Measurements from ENCODE around the gene NKAIN2. TPM values are rescaled to one million over a fixed set of nuclear protein-coding genes. Genes with fewer than 3 reads are reported as not detected.

The NKAIN2 gene
- total and polyA plus RNA-seq, 8 donors: 9.5 to 23.4 (median 18.9) TPM; not detected in 2

- no peak for TF ChIP-seq CTCF (IDR thresholded peaks at IDR 0.05)
- Histone ChIP-seq H3K36me3 (no peaks in the 10 kb centered on the region), H3K4me1 (no peaks in the 10 kb centered on the region), H3K4me3 (no peak overlapping the region), H3K9me3 (no peaks in the 10 kb centered on the region), H3K27me3 (no peaks in the 10 kb centered on the region), H3K27ac (no peak overlapping the region)
- DNase-seq: no peak
- intact Hi-C loops (cut with DNase I): no loop called here
- ATAC-seq: no peak
These were observed 718.7 kb downstream of the NKAIN2 start for GRCh38 chr6:124522335-124522734.

GRCh38 chr6:124524491-124525200 lies 721.0 kb downstream of the NKAIN2 start:
- no peaks in the 10 kb centered on the region for H3K4me1 ChIP-seq
- no peaks in the 10 kb centered on the region for H3K36me3 ChIP-seq
- no peak overlapping the region for H3K27ac ChIP-seq
- ATAC-seq: no peak
- H3K9me3 ChIP-seq: no peaks in the 10 kb centered on the region
- no peak for DNase-seq
- no peaks in the 10 kb centered on the region for H3K27me3 ChIP-seq
- TF ChIP-seq CTCF (IDR thresholded peaks at IDR 0.05): no peak
- intact Hi-C loops (cut with DNase I): no loop called here
- H3K4me3 ChIP-seq: no peak overlapping the region

- ATAC-seq: no peak
- Histone ChIP-seq H3K4me3 (no peak overlapping the region), H3K27me3 (no peaks in the 10 kb centered on the region), H3K27ac (no peak overlapping the region), H3K4me1 (no peaks in the 10 kb centered on the region), H3K36me3 (no peaks in the 10 kb centered on the region), H3K9me3 (no peaks in the 10 kb centered on the region)
- no peak for TF ChIP-seq CTCF (IDR thresholded peaks at IDR 0.05)
- intact Hi-C loops (cut with DNase I): no loop called here
- DNase-seq: no peak
These were observed 727.3 kb downstream of the NKAIN2 start for GRCh38 chr6:124530926-124531325.

GRCh38 chr6:124535299-124535698 lies 731.6 kb downstream of the NKAIN2 start:
- H3K36me3 ChIP-seq: no peaks in the 10 kb centered on the region
- no peaks in the 10 kb centered on the region for H3K27me3 ChIP-seq
- no peaks in the 10 kb centered on the region for H3K9me3 ChIP-seq
- no peak for TF ChIP-seq CTCF (IDR thresholded peaks at IDR 0.05)
- H3K4me3 ChIP-seq: no peak overlapping the region
- H3K4me1 ChIP-seq: no peaks in the 10 kb centered on the region
- no peak for DNase-seq
- ATAC-seq: no peak
- intact Hi-C loops (cut with DNase I): no loop called here
- H3K27ac ChIP-seq: no peak overlapping the region

- TF ChIP-seq CTCF (IDR thresholded peaks at IDR 0.05): no peak
- Histone ChIP-seq H3K27me3 (no peaks in the 10 kb centered on the region), H3K9me3 (no peaks in the 10 kb centered on the region), H3K4me3 (no peak overlapping the region), H3K27ac (no peak overlapping the region), H3K4me1 (no peaks in the 10 kb centered on the region), H3K36me3 (no peaks in the 10 kb centered on the region)
- intact Hi-C loops (cut with DNase I): no loop called here
- no peak for DNase-seq
- no peak for ATAC-seq
These were observed 732.1 kb downstream of the NKAIN2 start for GRCh38 chr6:124535746-124536145.
